Osteocyte (in vitro differentiated cells): Measurements from ENCODE around the gene PTPRR. TPM values are rescaled to one million over a fixed set of nuclear protein-coding genes. Genes with fewer than 3 reads are reported as not detected.

ENCODE experiments used
- DNase-seq: peaks from one replicate; pipeline ENCODE4 v3.0.0; 2021; ENCODE audit warnings: mixed read lengths; ENCODE audit not compliant: unreplicated experiment; ENCODE audit errors: extremely low spot score
- H3K27ac Mint-ChIP-seq: one replicate; pipeline ENCODE4 v1.8.0; 2021; ENCODE audit warnings: mild to moderate bottlenecking, mixed read lengths; ENCODE audit not compliant: unreplicated experiment
- H3K27me3 Mint-ChIP-seq: one replicate; pipeline ENCODE4 v1.8.0; 2021; ENCODE audit warnings: mixed read lengths; ENCODE audit not compliant: unreplicated experiment
- H3K36me3 Mint-ChIP-seq: one replicate; pipeline ENCODE4 v1.8.0; 2021; ENCODE audit warnings: mixed read lengths; ENCODE audit not compliant: unreplicated experiment
- H3K4me1 Mint-ChIP-seq: one replicate; pipeline ENCODE4 v1.8.0; 2021; ENCODE audit warnings: mixed read lengths; ENCODE audit not compliant: unreplicated experiment
- H3K4me3 Mint-ChIP-seq: one replicate; pipeline ENCODE4 v1.8.0; 2021; ENCODE audit warnings: mild to moderate bottlenecking, moderate library complexity, mixed read lengths; ENCODE audit not compliant: unreplicated experiment
- H3K9me3 Mint-ChIP-seq: one replicate; pipeline ENCODE4 v1.8.0; 2021; ENCODE audit warnings: mixed read lengths; ENCODE audit not compliant: unreplicated experiment
- total RNA-seq: library from RNA; stranded (reverse); gene quantifications from 2 replicates; pipeline ENCODE4 v1.2.1, GENCODE V29; 2021
- TF ChIP-seq, protein P1 (sequence below): fragments of 200-600 bp; sonication (generic); IDR thresholded peaks from 2 replicates; pipeline ENCODE4 v1.5.0; 2021; ENCODE audit warnings: antibody characterized with exemption, mild to moderate bottlenecking, moderate library complexity

PTPRR gene
- total RNA-seq, 1 donor from 2014 or later: 0.21 TPM

DNA sequence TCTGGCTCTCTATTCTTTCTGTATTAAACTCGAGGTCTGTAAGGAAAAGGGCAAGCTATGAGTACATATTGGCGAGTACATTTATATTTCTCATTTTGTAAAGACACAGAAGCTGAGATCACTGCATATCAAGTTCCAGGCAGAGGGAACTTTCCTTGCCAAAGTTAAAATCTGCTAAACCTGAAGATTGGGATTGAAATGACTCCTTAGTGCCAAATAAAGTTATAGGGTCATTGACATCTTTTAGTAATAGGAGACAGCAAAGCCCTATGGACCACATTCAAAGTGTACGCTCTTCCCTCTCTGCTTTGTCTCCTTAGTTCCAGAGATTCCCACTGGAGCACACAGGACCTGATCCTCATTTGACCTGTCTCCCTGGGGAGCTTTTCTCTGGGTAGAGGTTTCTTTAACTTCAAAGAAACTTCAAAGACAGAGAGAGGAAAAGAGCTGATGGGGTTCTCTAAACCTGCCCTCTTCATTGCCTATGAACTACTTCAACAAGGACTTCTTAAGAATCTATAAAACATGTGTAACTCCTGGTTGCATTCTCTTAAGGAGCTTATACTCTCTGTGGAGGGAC lies 42.6 kb upstream of the PTPRR start:
- Mint-ChIP-seq H3K4me1 (peaks cover 5% of the 10 kb centered on the region), H3K4me3 (no peak overlapping the region), H3K27ac (no peak overlapping the region), H3K9me3 (no peaks in the 10 kb centered on the region), H3K27me3 (peaks cover 7% of the 10 kb centered on the region), H3K36me3 (no peaks in the 10 kb centered on the region)
- no peak for DNase-seq
- TF ChIP-seq, protein P1, sequence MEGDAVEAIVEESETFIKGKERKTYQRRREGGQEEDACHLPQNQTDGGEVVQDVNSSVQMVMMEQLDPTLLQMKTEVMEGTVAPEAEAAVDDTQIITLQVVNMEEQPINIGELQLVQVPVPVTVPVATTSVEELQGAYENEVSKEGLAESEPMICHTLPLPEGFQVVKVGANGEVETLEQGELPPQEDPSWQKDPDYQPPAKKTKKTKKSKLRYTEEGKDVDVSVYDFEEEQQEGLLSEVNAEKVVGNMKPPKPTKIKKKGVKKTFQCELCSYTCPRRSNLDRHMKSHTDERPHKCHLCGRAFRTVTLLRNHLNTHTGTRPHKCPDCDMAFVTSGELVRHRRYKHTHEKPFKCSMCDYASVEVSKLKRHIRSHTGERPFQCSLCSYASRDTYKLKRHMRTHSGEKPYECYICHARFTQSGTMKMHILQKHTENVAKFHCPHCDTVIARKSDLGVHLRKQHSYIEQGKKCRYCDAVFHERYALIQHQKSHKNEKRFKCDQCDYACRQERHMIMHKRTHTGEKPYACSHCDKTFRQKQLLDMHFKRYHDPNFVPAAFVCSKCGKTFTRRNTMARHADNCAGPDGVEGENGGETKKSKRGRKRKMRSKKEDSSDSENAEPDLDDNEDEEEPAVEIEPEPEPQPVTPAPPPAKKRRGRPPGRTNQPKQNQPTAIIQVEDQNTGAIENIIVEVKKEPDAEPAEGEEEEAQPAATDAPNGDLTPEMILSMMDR: no peak

DNA sequence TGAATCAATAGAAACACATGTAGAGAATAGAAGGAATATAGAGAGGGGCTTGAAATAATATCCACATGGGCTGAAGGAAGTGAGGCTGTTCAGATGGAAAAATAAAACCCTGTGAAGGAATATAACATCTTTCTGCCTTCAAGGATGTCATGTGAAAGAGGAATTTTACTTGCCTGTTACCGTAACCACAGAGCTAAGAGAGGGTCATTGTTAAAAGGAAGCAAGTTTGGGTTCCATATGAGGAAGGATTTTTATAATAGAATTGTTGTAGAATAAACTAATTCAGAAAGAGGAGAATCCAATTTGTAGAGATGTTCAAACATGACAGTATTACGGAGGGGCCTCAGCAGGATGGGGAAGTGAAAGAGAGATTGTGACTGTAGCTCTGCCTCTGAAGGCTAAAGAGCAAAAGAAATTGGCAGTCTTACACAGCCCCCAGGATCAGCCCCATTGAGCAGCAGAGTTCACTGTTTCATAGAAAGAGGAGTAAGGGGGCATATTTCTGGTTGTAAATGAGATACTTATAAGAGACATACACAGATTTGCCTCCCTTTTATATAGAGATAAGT lies 41.8 kb upstream of the PTPRR start:
- Mint-ChIP-seq H3K9me3 (no peaks in the 10 kb centered on the region), H3K36me3 (no peaks in the 10 kb centered on the region), H3K27ac (no peak overlapping the region), H3K4me1 (peaks cover 5% of the 10 kb centered on the region), H3K4me3 (no peak overlapping the region), H3K27me3 (peaks cover 10% of the 10 kb centered on the region)
- DNase-seq: no peak
- TF ChIP-seq, protein P1: no peak

DNA sequence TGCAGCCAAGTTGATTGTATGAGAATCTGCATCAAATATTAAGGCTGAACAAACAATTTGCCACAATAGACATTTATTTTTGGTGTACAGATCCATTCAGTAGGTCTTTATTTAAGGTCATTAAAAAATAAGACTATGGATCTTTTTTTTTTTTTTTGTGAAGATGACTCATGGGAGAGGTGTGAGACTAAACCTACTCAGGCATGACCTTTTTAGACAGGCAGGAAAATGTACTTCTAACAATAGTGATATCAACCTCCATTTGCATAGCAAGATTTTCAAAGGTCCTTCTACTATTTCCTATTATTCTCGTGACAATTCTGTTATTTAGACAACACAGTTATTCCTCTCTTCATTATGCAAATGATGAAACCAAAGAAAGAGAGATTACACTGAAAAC lies 39.9 kb upstream of the PTPRR start:
- H3K4me1 Mint-ChIP-seq: peaks cover 5% of the 10 kb centered on the region
- no peak overlapping the region for H3K27ac Mint-ChIP-seq
- H3K36me3 Mint-ChIP-seq: no peaks in the 10 kb centered on the region
- no peaks in the 10 kb centered on the region for H3K9me3 Mint-ChIP-seq
- DNase-seq: no peak
- peaks cover 23% of the 10 kb centered on the region for H3K27me3 Mint-ChIP-seq
- no peak overlapping the region for H3K4me3 Mint-ChIP-seq
- TF ChIP-seq, protein P1: no peak

DNA sequence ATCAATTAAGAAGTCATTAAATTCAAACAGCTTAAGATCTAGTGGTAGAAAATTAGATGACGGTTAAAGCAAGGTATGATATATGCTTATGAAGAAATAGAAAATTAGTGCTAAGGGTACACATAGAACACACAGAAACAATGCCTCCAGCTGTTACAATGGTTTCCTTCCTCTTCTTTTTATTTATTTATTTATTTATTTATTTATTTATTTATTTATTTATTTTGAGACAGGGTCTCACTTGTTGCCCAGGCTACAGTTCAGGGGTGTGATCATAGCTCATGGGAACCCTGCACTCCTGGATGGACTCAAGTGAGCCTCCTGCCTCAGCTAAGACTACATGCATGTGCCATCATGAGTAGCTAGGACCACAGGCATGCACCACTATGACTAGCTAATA lies 34.9 kb upstream of the PTPRR start:
- H3K9me3 Mint-ChIP-seq: no peaks in the 10 kb centered on the region
- no peak for DNase-seq
- H3K4me3 Mint-ChIP-seq: no peak overlapping the region
- no peaks in the 10 kb centered on the region for H3K36me3 Mint-ChIP-seq
- TF ChIP-seq, protein P1: no peak
- H3K27me3 Mint-ChIP-seq: peaks cover 28% of the 10 kb centered on the region
- H3K4me1 Mint-ChIP-seq: no peaks in the 10 kb centered on the region
- H3K27ac Mint-ChIP-seq: no peak overlapping the region

DNA sequence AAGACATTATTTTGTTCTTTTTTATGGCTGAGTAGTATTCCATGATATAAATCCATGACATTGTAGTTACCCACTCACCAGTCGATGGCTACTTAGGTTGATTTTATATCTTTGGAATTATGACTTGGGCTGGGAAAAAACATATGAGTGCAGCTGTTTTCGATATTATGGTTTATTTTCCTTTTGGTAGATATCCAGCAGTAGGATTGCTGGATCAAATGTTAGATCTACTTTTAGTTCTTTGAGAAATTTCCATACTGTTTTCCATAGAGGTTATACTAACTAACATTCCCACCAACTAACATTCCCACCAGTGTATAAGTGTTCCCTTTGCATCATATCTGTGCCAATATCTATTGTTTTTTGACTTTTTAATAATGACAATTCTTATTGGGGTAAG lies 29.9 kb upstream of the PTPRR start:
- H3K4me3 Mint-ChIP-seq: no peak overlapping the region
- peaks cover 4% of the 10 kb centered on the region for H3K27me3 Mint-ChIP-seq
- H3K4me1 Mint-ChIP-seq: peaks cover 4% of the 10 kb centered on the region
- no peak for DNase-seq
- H3K9me3 Mint-ChIP-seq: no peaks in the 10 kb centered on the region
- TF ChIP-seq, protein P1: no peak
- H3K27ac Mint-ChIP-seq: no peak overlapping the region
- H3K36me3 Mint-ChIP-seq: no peaks in the 10 kb centered on the region
